MM.1S (cell line): ENCODE data around the gene JUND.

ENCODE experiments used
- DNase-seq: peaks from one replicate; pipeline ENCODE4 v3.0.0-alpha.2; 2015
- H2AFZ ChIP-seq: fragments of 300-600 bp; sonication (generic); 2 replicates; pipeline ENCODE4 v1.6.0; 2016; ENCODE audit warnings: antibody characterized with exemption, low read length
- H3F3A ChIP-seq: fragments of 300-600 bp; sonication (generic); 2 replicates; pipeline ENCODE4 v1.6.1; 2016; ENCODE audit warnings: mild to moderate bottlenecking, antibody characterized with exemption, low read length, moderate library complexity, mixed read lengths; ENCODE audit not compliant: insufficient read depth
- H3K27ac ChIP-seq: fragments of 300-600 bp; sonication (generic); 2 replicates; pipeline ENCODE4 v1.5.1; 2016; ENCODE audit warnings: mild to moderate bottlenecking, low read length
- H3K27me3 ChIP-seq: fragments of 300-600 bp; sonication (generic); replicated peaks from 2 replicates; pipeline ENCODE4 v1.6.0; 2016; ENCODE audit warnings: low read length; ENCODE audit not compliant: insufficient read depth
- H3K36me3 ChIP-seq: fragments of 300-600 bp; sonication (generic); replicated peaks from 2 replicates; pipeline ENCODE4 v1.6.1; 2016; ENCODE audit warnings: mild to moderate bottlenecking, low read length, mixed read lengths; ENCODE audit not compliant: insufficient read depth
- H3K4me1 ChIP-seq: fragments of 300-600 bp; sonication (generic); 2 replicates; pipeline ENCODE4 v1.6.1; 2016; ENCODE audit warnings: low read length, mixed read lengths
- H3K4me2 ChIP-seq: fragments of 300-600 bp; sonication (generic); 2 replicates; pipeline ENCODE4 v1.6.0; 2016; ENCODE audit warnings: low read depth, low read length
- H3K4me3 ChIP-seq: fragments of 300-600 bp; sonication (generic); 2 replicates; pipeline ENCODE4 v1.5.1; 2016; ENCODE audit warnings: low read length, mixed read lengths
- H3K79me2 ChIP-seq: fragments of 300-600 bp; sonication (generic); 2 replicates; pipeline ENCODE4 v1.6.1; 2016; ENCODE audit warnings: mixed run types, low read length, mixed read lengths
- H3K9ac ChIP-seq: fragments of 300-600 bp; sonication (generic); 2 replicates; pipeline ENCODE4 v1.6.1; 2016; ENCODE audit warnings: low read length, mixed read lengths
- H3K9me2 ChIP-seq: fragments of 300-600 bp; sonication (generic); replicated peaks from 2 replicates; pipeline ENCODE4 v1.6.1; 2016; ENCODE audit warnings: mild to moderate bottlenecking, low read length, mixed read lengths; ENCODE audit not compliant: insufficient read depth
- H3K9me3 ChIP-seq: fragments of 300-600 bp; sonication (generic); replicated peaks from 2 replicates; pipeline ENCODE4 v1.6.1; 2016; ENCODE audit warnings: mild to moderate bottlenecking, low read length, mixed read lengths; ENCODE audit not compliant: insufficient read depth
- H4K20me1 ChIP-seq: fragments of 300-600 bp; sonication (generic); 2 replicates; pipeline ENCODE4 v1.6.1; 2016; ENCODE audit warnings: mild to moderate bottlenecking, low read length, moderate library complexity, mixed read lengths; ENCODE audit not compliant: insufficient read depth
- EZH2 ChIP-seq: fragments of 300-600 bp; sonication (generic); optimal IDR thresholded peaks from 2 replicates; pipeline ENCODE3; 2017; ENCODE audit warnings: low read depth, mild to moderate bottlenecking, antibody characterized with exemption, low read length, mixed read lengths
- EZH2phosphoT487 ChIP-seq: fragments of 300-600 bp; sonication (generic); IDR thresholded peaks from 2 replicates; pipeline ENCODE4 v1.6.1; 2018; ENCODE audit warnings: antibody characterized with exemption, low read length
- TF ChIP-seq, protein P1 (sequence below): fragments of 300-600 bp; sonication (generic); IDR thresholded peaks from 2 replicates; pipeline ENCODE4 v1.5.1; 2016; ENCODE audit warnings: antibody characterized with exemption, low read length, mixed read lengths

Gene JUND

GRCh38 chr19:18284712-18285360 is 3.4 kb upstream of the JUND start:
- H3K27ac ChIP-seq: no peak overlapping the region

GRCh38 chr19:18283338-18283737 is 1.9 kb upstream of the JUND start:
- Histone ChIP-seq H3K9me3 (no peaks in the 10 kb centered on the region), H3K9me2 (no peaks in the 10 kb centered on the region), H3K27me3 (peaks cover 15% of the 10 kb centered on the region; the same call in 1 of the 2 replicates), H4K20me1 (no peaks in the 10 kb centered on the region), H3K4me1 (peaks cover 12% of the 10 kb centered on the region), H2AFZ (no peak overlapping the region), H3F3A (peaks cover 20% of the 10 kb centered on the region), H3K27ac (no peak overlapping the region), H3K4me3 (no peak overlapping the region), H3K36me3 (no peaks in the 10 kb centered on the region), H3K79me2 (peaks cover 19% of the 10 kb centered on the region), H3K4me2 (no peak overlapping the region), H3K9ac (no peak overlapping the region)
- TF ChIP-seq EZH2phosphoT487 (no peak), EZH2 (no peak)
- TF ChIP-seq, protein P1, sequence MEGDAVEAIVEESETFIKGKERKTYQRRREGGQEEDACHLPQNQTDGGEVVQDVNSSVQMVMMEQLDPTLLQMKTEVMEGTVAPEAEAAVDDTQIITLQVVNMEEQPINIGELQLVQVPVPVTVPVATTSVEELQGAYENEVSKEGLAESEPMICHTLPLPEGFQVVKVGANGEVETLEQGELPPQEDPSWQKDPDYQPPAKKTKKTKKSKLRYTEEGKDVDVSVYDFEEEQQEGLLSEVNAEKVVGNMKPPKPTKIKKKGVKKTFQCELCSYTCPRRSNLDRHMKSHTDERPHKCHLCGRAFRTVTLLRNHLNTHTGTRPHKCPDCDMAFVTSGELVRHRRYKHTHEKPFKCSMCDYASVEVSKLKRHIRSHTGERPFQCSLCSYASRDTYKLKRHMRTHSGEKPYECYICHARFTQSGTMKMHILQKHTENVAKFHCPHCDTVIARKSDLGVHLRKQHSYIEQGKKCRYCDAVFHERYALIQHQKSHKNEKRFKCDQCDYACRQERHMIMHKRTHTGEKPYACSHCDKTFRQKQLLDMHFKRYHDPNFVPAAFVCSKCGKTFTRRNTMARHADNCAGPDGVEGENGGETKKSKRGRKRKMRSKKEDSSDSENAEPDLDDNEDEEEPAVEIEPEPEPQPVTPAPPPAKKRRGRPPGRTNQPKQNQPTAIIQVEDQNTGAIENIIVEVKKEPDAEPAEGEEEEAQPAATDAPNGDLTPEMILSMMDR: no peak
- DNase-seq: no peak

More at GRCh38 chr19:18284712-18285360, 3.4 kb upstream of the JUND start:
- H3F3A ChIP-seq: peaks cover 17% of the 10 kb centered on the region
- H3K4me1 ChIP-seq: peaks cover 9% of the 10 kb centered on the region
- peaks cover 8% of the 10 kb centered on the region for H3K79me2 ChIP-seq
- H3K4me3 ChIP-seq: no peak overlapping the region
- H3K9me3 ChIP-seq: no peaks in the 10 kb centered on the region
- H3K9ac ChIP-seq: no peak overlapping the region
- no peaks in the 10 kb centered on the region for H3K36me3 ChIP-seq
- DNase-seq: no peak
- H3K4me2 ChIP-seq: no peak overlapping the region
- H3K27me3 ChIP-seq: peaks cover 20% of the 10 kb centered on the region
- TF ChIP-seq EZH2: no peak
- TF ChIP-seq, protein P1: no peak
- no peak for TF ChIP-seq EZH2phosphoT487
- H3K9me2 ChIP-seq: no peaks in the 10 kb centered on the region
- H2AFZ ChIP-seq: no peak overlapping the region
- no peaks in the 10 kb centered on the region for H4K20me1 ChIP-seq

DNA sequence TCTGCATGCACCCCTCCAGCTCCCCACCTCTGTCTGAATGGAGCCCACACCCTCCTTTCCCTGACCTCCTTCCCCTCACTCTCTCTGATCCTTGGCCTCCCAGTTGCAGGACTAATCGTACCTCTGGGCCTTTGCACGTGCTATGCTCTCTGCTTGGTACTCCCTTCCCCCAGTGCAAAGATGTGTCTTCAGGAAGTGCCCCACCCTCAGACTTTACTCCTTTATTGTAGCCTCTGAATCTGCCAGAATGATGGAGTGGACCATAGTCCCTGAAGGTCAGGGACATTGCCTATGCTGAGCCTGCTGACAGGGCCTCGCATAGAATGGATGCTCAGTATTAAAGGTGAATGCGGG is 1.3 kb upstream of the JUND start:
- H3K27ac ChIP-seq: peak overlapping the region; percentile 98
- no peak overlapping the region for H2AFZ ChIP-seq
- H3K27me3 ChIP-seq: peaks cover 10% of the 10 kb centered on the region; the same call in 1 of the 2 replicates
- TF ChIP-seq, protein P1: no peak
- TF ChIP-seq EZH2phosphoT487 (no peak), EZH2 (no peak)
- DNase-seq: no peak
- H3K9ac ChIP-seq: peak overlapping the region; percentile 100
- H3K9me2 ChIP-seq: no peaks in the 10 kb centered on the region
- H3K9me3 ChIP-seq: no peaks in the 10 kb centered on the region
- no peaks in the 10 kb centered on the region for H3K36me3 ChIP-seq
- H3K4me2 ChIP-seq: peak overlapping the region; percentile 99
- peaks cover 24% of the 10 kb centered on the region for H3K79me2 ChIP-seq
- peaks cover 20% of the 10 kb centered on the region for H3F3A ChIP-seq
- H3K4me1 ChIP-seq: peaks cover 12% of the 10 kb centered on the region
- no peaks in the 10 kb centered on the region for H4K20me1 ChIP-seq
- peak overlapping the region; percentile 91 for H3K4me3 ChIP-seq
